A549 (cell line): ENCODE results near the gene DRAXIN. TPM values are rescaled to one million over a fixed set of nuclear protein-coding genes. Genes with fewer than 3 reads are reported as not detected.
A peak's percentile ranks its signal among the peaks of the same experiment; 100 is the strongest.

ENCODE experiments used
- ATAC-seq, 2 experiments: fragments of 200-7000 bp in 1 of 2; fragments of >200 bp in 1 of 2; cut with Nextera tagmentation in 1 of 2; cut with Tn5 transposase in 1 of 2; 3 replicates each; pipeline versions ENCODE4 v1.8.0 to v1.9.1; 2018 to 2020; ENCODE audit warnings: mild to moderate bottlenecking in 1 of 2, moderate library complexity in 1 of 2
- CTCF ChIA-PET: fragments of 300-600 bp; sonication (Branson Sonifier 250); formaldehyde crosslinking; extraction: SDS; loops from one replicate; lab custom pipeline; 2021; ENCODE audit warnings: antibody characterized with exemption, inconsistent platforms; lab: Yijun Ruan, JAX
- POLR2A ChIA-PET: fragments of 350-600 bp; formaldehyde crosslinking; extraction: SDS; loops from one replicate; lab custom pipeline; 2021; ENCODE audit warnings: antibody characterized with exemption, inconsistent platforms; lab: Yijun Ruan, JAX
- DNase-seq, 2 experiments: peaks; one replicate each; pipeline versions ENCODE4 v3.0.0 to v3.0.0-alpha.2; 2011 to 2016; ENCODE audit warnings: low read depth in 1 of 2, low spot score in 1 of 2
- FAIRE-seq: peaks from 2 replicates; lab custom pipeline; 2011; peaks lifted over from hg19 to GRCh38; lab: Jason Lieb, UNC
- H3K27ac ChIP-seq, 2 experiments: fragments of >200 bp; sonication (Bioruptor Twin); formaldehyde crosslinking; 3 replicates each; pipeline ENCODE4 v1.5.1; 2016 to 2017
- H3K4me1 ChIP-seq: fragments of >200 bp; sonication (Bioruptor Twin); formaldehyde crosslinking; 3 replicates; pipeline ENCODE4 v1.6.1; 2016
- H3K4me2 ChIP-seq: fragments of >200 bp; sonication (Bioruptor Twin); formaldehyde crosslinking; 3 replicates; pipeline ENCODE4 v1.6.1; 2016
- H3K4me3 ChIP-seq: fragments of >200 bp; sonication (Bioruptor Twin); formaldehyde crosslinking; 3 replicates; pipeline ENCODE4 v1.5.1; 2016
- H3K9me3 ChIP-seq: fragments of >200 bp; sonication (Bioruptor Twin); formaldehyde crosslinking; 3 replicates; pipeline ENCODE4 v1.6.1; 2016
- CHD4 ChIP-seq: fragments of 200-600 bp; sonication (generic); IDR thresholded peaks from 2 replicates; pipeline ENCODE4 v1.6.1; 2016; ENCODE audit warnings: antibody characterized with exemption, mild to moderate bottlenecking, borderline replicate concordance
- E2F6 ChIP-seq: IDR thresholded peaks from 2 replicates; pipeline ENCODE4 v1.6.1; 2012; ENCODE audit warnings: low read depth, borderline replicate concordance
- ELK1 ChIP-seq: fragments of 150-350 bp; IDR thresholded peaks from 2 replicates; pipeline ENCODE4 v1.6.1; 2014; ENCODE audit warnings: low read depth, mild to moderate bottlenecking, low read length
- EP300 ChIP-seq, 2 experiments: fragments of >200 bp; sonication (Bioruptor Twin); formaldehyde crosslinking; IDR thresholded peaks; 2 replicates in 1 of 2; 3 replicates in 1 of 2; pipeline ENCODE4 v1.6.1; 2016 to 2017
- HEYL ChIP-seq: fragments of 250-450 bp; sonication (Bioruptor Pico); IDR thresholded peaks from 2 replicates; pipeline ENCODE4 v1.8.0; 2021; ENCODE audit warnings: mild to moderate bottlenecking, moderate library complexity
- HOXA7 ChIP-seq: fragments of 250-450 bp; sonication (Bioruptor Pico); IDR thresholded peaks from 2 replicates; pipeline ENCODE4 v1.5.0; 2020; ENCODE audit warnings: mild to moderate bottlenecking, moderate library complexity
- JUN ChIP-seq, 2 experiments: fragments of >200 bp; sonication (Bioruptor Twin); formaldehyde crosslinking; IDR thresholded peaks; 2 replicates in 1 of 2; 3 replicates in 1 of 2; pipeline ENCODE4 v1.6.1; 2016 to 2017
- MAFK ChIP-seq: fragments of 450-650 bp; IDR thresholded peaks from 2 replicates; pipeline ENCODE4 v1.6.1; 2014; ENCODE audit not compliant: partially characterized antibody
- MAX ChIP-seq: IDR thresholded peaks from 2 replicates; pipeline ENCODE4 v1.6.1; 2012
- MYC ChIP-seq: IDR thresholded peaks from 2 replicates; pipeline ENCODE4 v1.6.1; 2012; ENCODE audit warnings: mild to moderate bottlenecking, inconsistent platforms, low read length, improper control_type of control experiment, borderline replicate concordance
- NPAS2 ChIP-seq: fragments of 250-450 bp; sonication (Bioruptor Pico); IDR thresholded peaks from 2 replicates; pipeline ENCODE4 v1.8.0; 2022; ENCODE audit warnings: mild to moderate bottlenecking, moderate library complexity, borderline replicate concordance
- PHF8 ChIP-seq: fragments of 200-600 bp; sonication (generic); IDR thresholded peaks from 2 replicates; pipeline ENCODE4 v1.6.1; 2016; ENCODE audit warnings: low read depth, mild to moderate bottlenecking, antibody characterized with exemption, moderate library complexity, borderline replicate concordance
- RAD21 ChIP-seq, 2 experiments: fragments of >200 bp in 1 of 2; sonication (Bioruptor Twin) in 1 of 2; formaldehyde crosslinking in 1 of 2; IDR thresholded peaks in 1 of 2; conservative IDR thresholded peaks in 1 of 2; 2 replicates in 1 of 2; 3 replicates in 1 of 2; pipeline ENCODE4 v1.6.1; 2012 to 2018; ENCODE audit warnings: inconsistent platforms in 1 of 2
- RCOR1 ChIP-seq: fragments of 150-350 bp; IDR thresholded peaks from 2 replicates; pipeline ENCODE4 v1.6.1; 2014; ENCODE audit warnings: antibody characterized with exemption, low read length, low read depth
- RNF2 ChIP-seq: fragments of 200-600 bp; sonication (generic); IDR thresholded peaks from 2 replicates; pipeline ENCODE4 v1.6.1; 2016; ENCODE audit warnings: low read depth, mild to moderate bottlenecking, antibody characterized with exemption, moderate library complexity, borderline replicate concordance
- SMC3 ChIP-seq: fragments of >200 bp; sonication (Bioruptor Twin); formaldehyde crosslinking; IDR thresholded peaks from 3 replicates; pipeline ENCODE4 v1.6.1; 2018; ENCODE audit warnings: inconsistent platforms
- SREBF2 ChIP-seq: fragments of 450-650 bp; IDR thresholded peaks from 2 replicates; pipeline ENCODE4 v1.6.1; 2014; ENCODE audit warnings: mild to moderate bottlenecking, moderate library complexity
- WGBS: methylation state at CpG from one replicate; pipeline ENCODE4 v1.1.6; 2017; ENCODE audit errors: missing lambda C conversion rate; 5-methylcytosine and 5-hydroxymethylcytosine counted together
- polyA plus RNA-seq, 4 experiments: library from polyadenylated mRNA; depleted of rRNA in 3 of 4; stranded (reverse); fragments of >200 nt; fragmentation: RNase III in 1 of 4; extraction: RNeasy Plus Mini Kit Qiagen cat#74134 plus additional on column Dnase treatment in 1 of 4; gene quantifications; 2 replicates in 3 of 4; 3 replicates in 1 of 4; pipeline ENCODE4 v1.2.3, GENCODE V29; 2011 to 2017
- TF ChIP-seq, protein P1 (sequence below): fragments of 250-450 bp; sonication (Bioruptor Pico); IDR thresholded peaks from 2 replicates; pipeline ENCODE4 v1.5.0; 2021; ENCODE audit warnings: mild to moderate bottlenecking, moderate library complexity, borderline replicate concordance
- TF ChIP-seq, protein P2 (sequence below): fragments of >200 bp; sonication (Bioruptor Twin); formaldehyde crosslinking; IDR thresholded peaks from 3 replicates; pipeline ENCODE4 v1.5.1; 2016
- TF ChIP-seq, protein P3 (sequence below): fragments of 450-650 bp; IDR thresholded peaks from 2 replicates; pipeline ENCODE4 v1.6.1; 2014; ENCODE audit warnings: antibody characterized with exemption

Gene DRAXIN
- polyA plus RNA-seq, 2 of the 4 experiments (the other 2 are of a cell fraction) = 0.03 TPM; not detected in 1

- H3K9me3 ChIP-seq = no peaks in the 10 kb centered on the region
- no peak for FAIRE-seq
- H3K4me2 ChIP-seq = no peak overlapping the region
- TF ChIP-seq SMC3 = peak; percentile 22; the same call in 1 of the 3 replicates
- TF ChIP-seq EP300 (IDR thresholded peaks at IDR 0.05) = no peak
- TF ChIP-seq, protein P1, sequence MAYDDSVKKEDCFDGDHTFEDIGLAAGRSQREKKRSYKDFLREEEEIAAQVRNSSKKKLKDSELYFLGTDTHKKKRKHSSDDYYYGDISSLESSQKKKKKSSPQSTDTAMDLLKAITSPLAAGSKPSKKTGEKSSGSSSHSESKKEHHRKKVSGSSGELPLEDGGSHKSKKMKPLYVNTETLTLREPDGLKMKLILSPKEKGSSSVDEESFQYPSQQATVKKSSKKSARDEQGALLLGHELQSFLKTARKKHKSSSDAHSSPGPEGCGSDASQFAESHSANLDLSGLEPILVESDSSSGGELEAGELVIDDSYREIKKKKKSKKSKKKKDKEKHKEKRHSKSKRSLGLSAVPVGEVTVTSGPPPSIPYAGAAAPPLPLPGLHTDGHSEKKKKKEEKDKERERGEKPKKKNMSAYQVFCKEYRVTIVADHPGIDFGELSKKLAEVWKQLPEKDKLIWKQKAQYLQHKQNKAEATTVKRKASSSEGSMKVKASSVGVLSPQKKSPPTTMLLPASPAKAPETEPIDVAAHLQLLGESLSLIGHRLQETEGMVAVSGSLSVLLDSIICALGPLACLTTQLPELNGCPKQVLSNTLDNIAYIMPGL (CRISPR knock-in tag) = no peak
- TF ChIP-seq, protein P2, sequence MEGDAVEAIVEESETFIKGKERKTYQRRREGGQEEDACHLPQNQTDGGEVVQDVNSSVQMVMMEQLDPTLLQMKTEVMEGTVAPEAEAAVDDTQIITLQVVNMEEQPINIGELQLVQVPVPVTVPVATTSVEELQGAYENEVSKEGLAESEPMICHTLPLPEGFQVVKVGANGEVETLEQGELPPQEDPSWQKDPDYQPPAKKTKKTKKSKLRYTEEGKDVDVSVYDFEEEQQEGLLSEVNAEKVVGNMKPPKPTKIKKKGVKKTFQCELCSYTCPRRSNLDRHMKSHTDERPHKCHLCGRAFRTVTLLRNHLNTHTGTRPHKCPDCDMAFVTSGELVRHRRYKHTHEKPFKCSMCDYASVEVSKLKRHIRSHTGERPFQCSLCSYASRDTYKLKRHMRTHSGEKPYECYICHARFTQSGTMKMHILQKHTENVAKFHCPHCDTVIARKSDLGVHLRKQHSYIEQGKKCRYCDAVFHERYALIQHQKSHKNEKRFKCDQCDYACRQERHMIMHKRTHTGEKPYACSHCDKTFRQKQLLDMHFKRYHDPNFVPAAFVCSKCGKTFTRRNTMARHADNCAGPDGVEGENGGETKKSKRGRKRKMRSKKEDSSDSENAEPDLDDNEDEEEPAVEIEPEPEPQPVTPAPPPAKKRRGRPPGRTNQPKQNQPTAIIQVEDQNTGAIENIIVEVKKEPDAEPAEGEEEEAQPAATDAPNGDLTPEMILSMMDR = peak; percentile 44
- no peak for TF ChIP-seq ELK1
- TF ChIP-seq JUN (IDR thresholded peaks at IDR 0.05) = no peak
- TF ChIP-seq MYC = 0 out of 2 replicates have a peak, but pooled peaks have one; percentile 41
- TF ChIP-seq, protein P3, sequence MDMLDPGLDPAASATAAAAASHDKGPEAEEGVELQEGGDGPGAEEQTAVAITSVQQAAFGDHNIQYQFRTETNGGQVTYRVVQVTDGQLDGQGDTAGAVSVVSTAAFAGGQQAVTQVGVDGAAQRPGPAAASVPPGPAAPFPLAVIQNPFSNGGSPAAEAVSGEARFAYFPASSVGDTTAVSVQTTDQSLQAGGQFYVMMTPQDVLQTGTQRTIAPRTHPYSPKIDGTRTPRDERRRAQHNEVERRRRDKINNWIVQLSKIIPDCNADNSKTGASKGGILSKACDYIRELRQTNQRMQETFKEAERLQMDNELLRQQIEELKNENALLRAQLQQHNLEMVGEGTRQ = peak; percentile 58
- no peak for TF ChIP-seq SREBF2
- TF ChIP-seq RCOR1 = no peak
- TF ChIP-seq CHD4 = no peak
- peak; percentile 61; the same call in 1 of the 2 replicates for TF ChIP-seq MAX
- no peak for TF ChIP-seq E2F6
- no peak for TF ChIP-seq HOXA7 (CRISPR knock-in tag)
- TF ChIP-seq MAFK = peak; percentile 8
- TF ChIP-seq HEYL (CRISPR knock-in tag) = no peak
- TF ChIP-seq NPAS2 (CRISPR knock-in tag) = no peak
- peak; percentile 56 to 69; a peak in 4 of 5 replicates for TF ChIP-seq RAD21 (conservative IDR thresholded peaks at IDR 0.05 in 1 of 2, IDR thresholded peaks at IDR 0.05 in 1 of 2)
- no peak for TF ChIP-seq PHF8
- TF ChIP-seq RNF2 = no peak
- POLR2A ChIA-PET = interaction anchor here (1.0 kb wide), 1 partner anchor 12 kb away, joined by 3 read pairs; no protein-coding TSS in a partner anchor
- peak; percentile 59 to 79 for DNase-seq
- H3K27ac ChIP-seq = peak overlapping the region in 1 of 2 experiments; percentile 60; a peak in 2 of 6 replicates
- WGBS = 56% methylated on average over 6 of the region's 9 CpGs
- CTCF ChIA-PET = interaction anchor here (0.7 to 3.1 kb wide), 16 partner anchors 9 to 712 kb away, joined by 3 to 15 read pairs (median 3); partner anchors contain the start of genes AGTRAP, FBXO2, FBXO44 and FBXO6
- H3K4me1 ChIP-seq = no peaks in the 10 kb centered on the region; the same call in 2 of the 3 replicates
- peak; percentile 89 to 96 for ATAC-seq
- no peak overlapping the region for H3K4me3 ChIP-seq
Observed at GRCh38 chr1:11749203-11749689, 57.7 kb downstream of the DRAXIN start.
